Panc1 (cell line): ENCODE measurements around the gene NEMF. TPM values are rescaled to one million over a fixed set of nuclear protein-coding genes. Genes with fewer than 3 reads are reported as not detected.

Experiments used
- ATAC-seq: fragments of 200-7000 bp; cut with Tn5 transposase; 2 replicates; pipeline ENCODE4 v1.9.1; 2020; ENCODE audit warnings: mild to moderate bottlenecking, moderate library complexity
- BruUV-seq: library from RNA; stranded (reverse); fragments of 400-500 nt; replicated peaks from 2 replicates; lab custom pipeline; 2021; lab: Mats Ljungman, UMichigan
- CTCF ChIA-PET: fragments of 300-600 bp; sonication (Branson Sonifier 250); formaldehyde crosslinking; loops from one replicate; lab custom pipeline; 2022; ENCODE audit warnings: antibody characterized with exemption; lab: Charles Lee
- POLR2A ChIA-PET: fragments of 300-600 bp; sonication (Branson Sonifier 250); formaldehyde crosslinking; loops from one replicate; lab custom pipeline; 2022; ENCODE audit warnings: antibody characterized with exemption; lab: Charles Lee
- DNase-seq: peaks from one replicate; pipeline ENCODE4 v3.0.0-alpha.2; 2010; ENCODE audit warnings: low read depth, low spot score
- H3K27ac ChIP-seq: 2 replicates; pipeline ENCODE4 v1.5.1; 2011; ENCODE audit warnings: mild to moderate bottlenecking, low read length, inconsistent platforms
- H3K27me3 ChIP-seq: fragments of 200-500 bp; sonication (Bioruptor generic); 2 replicates; pipeline ENCODE4 v1.6.0; 2014; ENCODE audit warnings: low read length, inconsistent platforms; ENCODE audit not compliant: control insufficient read depth, insufficient read depth
- H3K36me3 ChIP-seq: fragments of 200-500 bp; sonication (Bioruptor generic); 2 replicates; pipeline ENCODE4 v1.5.1; 2014; ENCODE audit warnings: inconsistent platforms, mild to moderate bottlenecking, low read length, moderate library complexity; ENCODE audit not compliant: control insufficient read depth, insufficient read depth
- H3K4me1 ChIP-seq: 2 replicates; pipeline ENCODE4 v1.5.1; 2011; ENCODE audit warnings: inconsistent platforms, mild to moderate bottlenecking, low read length, moderate library complexity; ENCODE audit not compliant: control insufficient read depth, insufficient read depth
- H3K4me3 ChIP-seq, 2 experiments: 2 replicates each; pipeline ENCODE4 v1.5.1; 2011 to 2012; ENCODE audit warnings: low read depth in 2 of 2, low read length in 2 of 2, mild to moderate bottlenecking in 2 of 2, inconsistent platforms in 1 of 2, moderate library complexity in 1 of 2
- H3K9me3 ChIP-seq: fragments of 200-500 bp; sonication (Bioruptor generic); 2 replicates; pipeline ENCODE4 v1.5.1; 2014; ENCODE audit warnings: low read depth, mild to moderate bottlenecking, inconsistent platforms, low read length, moderate library complexity; ENCODE audit not compliant: control insufficient read depth, insufficient read depth
- POLR2AphosphoS5 ChIP-seq: IDR thresholded peaks from 2 replicates; pipeline ENCODE4 v1.6.1; 2012; ENCODE audit warnings: mild to moderate bottlenecking, low read depth, low read length, moderate library complexity
- SIN3A ChIP-seq: IDR thresholded peaks from 2 replicates; pipeline ENCODE4 v1.6.1; 2012; ENCODE audit warnings: low read depth, mild to moderate bottlenecking, low read length, moderate library complexity, borderline replicate concordance; ENCODE audit not compliant: insufficient read depth
- TCF7L2 ChIP-seq: IDR thresholded peaks from 2 replicates; pipeline ENCODE4 v1.6.1; 2011; ENCODE audit warnings: mild to moderate bottlenecking, low read depth, low read length, inconsistent platforms
- in situ Hi-C: cut with HindIII; loops from 2 replicates; pipeline ENCODE4 v1.10.0; 2016; ENCODE audit warnings: low sequenced_read_pairs, low pct_unique_long_range_greater_than_20kb
- intact Hi-C: fragments of 100-400 bp; cut with micrococcal nuclease; formaldehyde crosslinking; loops from one replicate; pipeline ENCODE4 v1.10.0; 2022; ENCODE audit not compliant: unreplicated experiment
- total RNA-seq: library from RNA; stranded (reverse); gene quantifications from one replicate; pipeline ENCODE4 v1.2.1, GENCODE V29; 2021; ENCODE audit not compliant: unreplicated experiment
- TF ChIP-seq, protein P1 (sequence below): fragments of 450-650 bp; IDR thresholded peaks from 2 replicates; pipeline ENCODE4 v1.5.1; 2017; ENCODE audit warnings: mild to moderate bottlenecking
- TF ChIP-seq, protein P2 (sequence below), 2 experiments: IDR thresholded peaks; 2 replicates each; pipeline ENCODE4 v1.6.1; 2011 to 2012; ENCODE audit warnings: low read depth in 2 of 2, control low read depth in 1 of 2, low read length in 1 of 2, mild to moderate bottlenecking in 1 of 2, moderate library complexity in 1 of 2; ENCODE audit not compliant: insufficient read depth in 1 of 2

The NEMF gene
- total RNA-seq, 1 experiment from 2014 or later = 38.3 TPM

DNA sequence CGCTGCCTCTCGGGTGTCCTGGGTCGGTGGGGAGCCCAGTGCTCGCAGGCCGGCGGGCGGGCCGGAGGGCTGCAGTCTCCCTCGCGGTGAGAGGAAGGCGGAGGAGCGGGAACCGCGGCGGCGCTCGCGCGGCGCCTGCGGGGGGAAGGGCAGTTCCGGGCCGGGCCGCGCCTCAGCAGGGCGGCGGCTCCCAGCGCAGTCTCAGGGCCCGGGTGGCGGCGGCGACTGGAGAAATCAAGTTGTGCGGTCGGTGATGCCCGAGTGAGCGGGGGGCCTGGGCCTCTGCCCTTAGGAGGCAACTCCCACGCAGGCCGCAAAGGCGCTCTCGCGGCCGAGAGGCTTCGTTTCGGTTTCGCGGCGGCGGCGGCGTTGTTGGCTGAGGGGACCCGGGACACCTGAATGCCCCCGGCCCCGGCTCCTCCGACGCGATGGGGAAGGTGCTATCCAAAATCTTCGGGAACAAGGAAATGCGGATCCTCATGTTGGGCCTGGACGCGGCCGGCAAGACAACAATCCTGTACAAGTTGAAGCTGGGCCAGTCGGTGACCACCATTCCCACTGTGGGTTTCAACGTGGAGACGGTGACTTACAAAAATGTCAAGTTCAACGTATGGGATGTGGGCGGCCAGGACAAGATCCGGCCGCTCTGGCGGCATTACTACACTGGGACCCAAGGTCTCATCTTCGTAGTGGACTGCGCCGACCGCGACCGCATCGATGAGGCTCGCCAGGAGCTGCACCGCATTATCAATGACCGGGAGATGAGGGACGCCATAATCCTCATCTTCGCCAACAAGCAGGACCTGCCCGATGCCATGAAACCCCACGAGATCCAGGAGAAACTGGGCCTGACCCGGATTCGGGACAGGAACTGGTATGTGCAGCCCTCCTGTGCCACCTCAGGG, 41.0 kb upstream of the NEMF start:
- Histone ChIP-seq H3K27ac (peak overlapping the region; percentile 97), H3K9me3 (no peaks in the 10 kb centered on the region), H3K36me3 (peaks cover 7% of the 10 kb centered on the region), H3K27me3 (no peaks in the 10 kb centered on the region), H3K4me3 (peak overlapping the region; percentile 75 to 80), H3K4me1 (peaks cover 3% of the 10 kb centered on the region)
- DNase-seq (no peak), ATAC-seq (peak; percentile 74)
- CTCF ChIA-PET = interaction anchor here (0.9 kb wide), 1 partner anchor 30 kb away, joined by 3 read pairs; no protein-coding TSS in a partner anchor
- intact Hi-C loops (loop anchor here (10.0 kb wide), 2 partner anchors 51 to 81 kb away; no protein-coding TSS in a partner anchor), in situ Hi-C loops (no loop called here)
- TSS peak; percentile 76 for BruUV-seq
- TF ChIP-seq TCF7L2 = no peak; the same call in 1 of the 2 replicates
- TF ChIP-seq, protein P1, sequence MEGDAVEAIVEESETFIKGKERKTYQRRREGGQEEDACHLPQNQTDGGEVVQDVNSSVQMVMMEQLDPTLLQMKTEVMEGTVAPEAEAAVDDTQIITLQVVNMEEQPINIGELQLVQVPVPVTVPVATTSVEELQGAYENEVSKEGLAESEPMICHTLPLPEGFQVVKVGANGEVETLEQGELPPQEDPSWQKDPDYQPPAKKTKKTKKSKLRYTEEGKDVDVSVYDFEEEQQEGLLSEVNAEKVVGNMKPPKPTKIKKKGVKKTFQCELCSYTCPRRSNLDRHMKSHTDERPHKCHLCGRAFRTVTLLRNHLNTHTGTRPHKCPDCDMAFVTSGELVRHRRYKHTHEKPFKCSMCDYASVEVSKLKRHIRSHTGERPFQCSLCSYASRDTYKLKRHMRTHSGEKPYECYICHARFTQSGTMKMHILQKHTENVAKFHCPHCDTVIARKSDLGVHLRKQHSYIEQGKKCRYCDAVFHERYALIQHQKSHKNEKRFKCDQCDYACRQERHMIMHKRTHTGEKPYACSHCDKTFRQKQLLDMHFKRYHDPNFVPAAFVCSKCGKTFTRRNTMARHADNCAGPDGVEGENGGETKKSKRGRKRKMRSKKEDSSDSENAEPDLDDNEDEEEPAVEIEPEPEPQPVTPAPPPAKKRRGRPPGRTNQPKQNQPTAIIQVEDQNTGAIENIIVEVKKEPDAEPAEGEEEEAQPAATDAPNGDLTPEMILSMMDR = no peak
- 0 out of 2 replicates have a peak, but pooled peaks have one; percentile 45 for TF ChIP-seq SIN3A
- POLR2A ChIA-PET = interaction anchor here (0.6 to 1.4 kb wide), 2 partner anchors 25 to 109 kb away, joined by 7 to 9 read pairs; no protein-coding TSS in a partner anchor

DNA sequence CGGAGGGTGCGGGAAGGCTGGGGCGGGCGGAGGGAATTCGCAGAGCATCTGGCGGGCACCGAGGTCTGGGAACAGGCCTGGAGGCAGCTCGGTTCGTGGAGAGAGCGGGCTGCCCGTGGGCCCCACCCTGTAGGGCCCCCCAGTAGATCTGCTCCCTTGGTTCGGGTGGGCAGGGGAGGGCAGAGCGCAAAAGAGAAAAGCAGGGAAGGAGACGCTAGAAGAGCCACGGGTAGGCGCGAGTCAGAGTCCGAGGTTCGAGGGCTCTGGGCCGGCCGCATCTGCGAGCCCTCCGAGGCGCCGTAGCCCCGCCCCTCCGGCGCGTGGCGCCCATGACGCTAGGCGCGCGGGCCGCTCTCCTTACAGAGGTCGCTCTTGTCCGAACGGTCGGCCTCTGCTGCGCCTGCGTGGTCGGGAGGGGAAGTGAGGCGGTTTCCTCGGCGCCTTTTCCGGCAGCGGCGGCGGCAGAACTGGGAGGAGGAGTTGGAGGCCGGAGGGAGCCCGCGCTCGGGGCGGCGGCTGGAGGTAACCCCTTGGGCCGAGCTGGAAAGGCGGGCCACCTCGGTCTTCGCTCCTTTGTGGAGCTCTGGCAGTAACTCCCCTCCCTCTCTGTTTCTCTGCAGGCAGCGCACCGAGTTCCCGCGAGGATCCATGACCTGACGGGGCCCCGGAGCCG, 40.2 kb upstream of the NEMF start, which contains the start of gene ARF6:
TSS of gene ARF6 (plus strand) at position 447 of the 673 bp plus-strand sequence. CDS start 655 bp downstream, outside the sequence.
- intact Hi-C loops = loop anchor here (10.0 kb wide), 2 partner anchors 52 to 82 kb away; no protein-coding TSS in a partner anchor
- peak within 1 kb of the TSS; percentile 75 to 80 for H3K4me3 ChIP-seq
- TF ChIP-seq, protein P2, sequence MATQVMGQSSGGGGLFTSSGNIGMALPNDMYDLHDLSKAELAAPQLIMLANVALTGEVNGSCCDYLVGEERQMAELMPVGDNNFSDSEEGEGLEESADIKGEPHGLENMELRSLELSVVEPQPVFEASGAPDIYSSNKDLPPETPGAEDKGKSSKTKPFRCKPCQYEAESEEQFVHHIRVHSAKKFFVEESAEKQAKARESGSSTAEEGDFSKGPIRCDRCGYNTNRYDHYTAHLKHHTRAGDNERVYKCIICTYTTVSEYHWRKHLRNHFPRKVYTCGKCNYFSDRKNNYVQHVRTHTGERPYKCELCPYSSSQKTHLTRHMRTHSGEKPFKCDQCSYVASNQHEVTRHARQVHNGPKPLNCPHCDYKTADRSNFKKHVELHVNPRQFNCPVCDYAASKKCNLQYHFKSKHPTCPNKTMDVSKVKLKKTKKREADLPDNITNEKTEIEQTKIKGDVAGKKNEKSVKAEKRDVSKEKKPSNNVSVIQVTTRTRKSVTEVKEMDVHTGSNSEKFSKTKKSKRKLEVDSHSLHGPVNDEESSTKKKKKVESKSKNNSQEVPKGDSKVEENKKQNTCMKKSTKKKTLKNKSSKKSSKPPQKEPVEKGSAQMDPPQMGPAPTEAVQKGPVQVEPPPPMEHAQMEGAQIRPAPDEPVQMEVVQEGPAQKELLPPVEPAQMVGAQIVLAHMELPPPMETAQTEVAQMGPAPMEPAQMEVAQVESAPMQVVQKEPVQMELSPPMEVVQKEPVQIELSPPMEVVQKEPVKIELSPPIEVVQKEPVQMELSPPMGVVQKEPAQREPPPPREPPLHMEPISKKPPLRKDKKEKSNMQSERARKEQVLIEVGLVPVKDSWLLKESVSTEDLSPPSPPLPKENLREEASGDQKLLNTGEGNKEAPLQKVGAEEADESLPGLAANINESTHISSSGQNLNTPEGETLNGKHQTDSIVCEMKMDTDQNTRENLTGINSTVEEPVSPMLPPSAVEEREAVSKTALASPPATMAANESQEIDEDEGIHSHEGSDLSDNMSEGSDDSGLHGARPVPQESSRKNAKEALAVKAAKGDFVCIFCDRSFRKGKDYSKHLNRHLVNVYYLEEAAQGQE (IDR thresholded peaks at IDR 0.05; ENCODE audit: insufficient read depth in 1 of 2, low read depth in 2 of 2, low read length in 1 of 2) = 0 out of 4 replicates have a peak, but pooled peaks of 1 of the 2 experiments have one; percentile 56
- TF ChIP-seq, protein P1 = no peak; the same call in 1 of the 2 replicates
- TF ChIP-seq TCF7L2 (no peak; the same call in 1 of the 2 replicates), POLR2AphosphoS5 (peak; percentile 90)
- BruUV-seq = no TSS peak
- H3K4me1 ChIP-seq = no peaks in the 10 kb centered on the region; the same call in 1 of the 2 replicates
- H3K27ac ChIP-seq = peak within 1 kb of the TSS; percentile 97
- DNase-seq (no peak), ATAC-seq (peak; percentile 92)
- no peaks in the 10 kb centered on the region for H3K27me3 ChIP-seq
- H3K36me3 ChIP-seq = peaks cover 7% of the 10 kb centered on the region
- ChIA-PET POLR2A (interaction anchor here (0.6 to 1.4 kb wide), 5 partner anchors 8 to 111 kb away, joined by 3 to 9 read pairs (median 4); no protein-coding TSS in a partner anchor), CTCF (interaction anchor here (0.6 to 0.9 kb wide), 4 partner anchors 13 to 427 kb away, joined by 3 read pairs; no protein-coding TSS in a partner anchor)
- H3K9me3 ChIP-seq = no peaks in the 10 kb centered on the region
- in situ Hi-C loops = no loop called here
